Left ventricle myocardium inferior (tissue), 1 donor: ENCODE data around the gene RASA3. TPM values are rescaled to one million over a fixed set of nuclear protein-coding genes. Genes with fewer than 3 reads are reported as not detected.

ENCODE experiments used
- DNase-seq: peaks from one replicate; pipeline ENCODE4 v3.0.0-alpha.2; 2020
- H3K27ac ChIP-seq: fragments of 200-600 bp; replicated peaks from 2 replicates; pipeline ENCODE4 v1.8.0; 2021
- H3K27me3 ChIP-seq: fragments of 200-600 bp; 2 replicates; pipeline ENCODE4 v1.8.0; 2021; ENCODE audit warnings: low read depth
- H3K36me3 ChIP-seq: fragments of 200-600 bp; 2 replicates; pipeline ENCODE4 v1.8.0; 2021
- H3K4me1 ChIP-seq: fragments of 200-600 bp; 2 replicates; pipeline ENCODE4 v1.8.0; 2021
- H3K4me3 ChIP-seq: fragments of 200-600 bp; 2 replicates; pipeline ENCODE4 v1.8.0; 2021; ENCODE audit warnings: mild to moderate bottlenecking, moderate library complexity
- H3K9me3 ChIP-seq: fragments of 200-600 bp; replicated peaks from 2 replicates; pipeline ENCODE4 v1.8.0; 2021
- intact Hi-C: fragments of 100-400 bp; cut with micrococcal nuclease; formaldehyde crosslinking; loops from one replicate; pipeline ENCODE4 v1.11.0; 2022
- total RNA-seq: library from RNA; stranded (reverse); fragmentation: NEBNext Ultra II Directional; extraction: Animal tissue kit (Norgen Biotek cat#: 25700); gene quantifications from one replicate; pipeline ENCODE4 v1.2.1, GENCODE V29; 2021
- TF ChIP-seq, protein P1 (sequence below): fragments of 200-600 bp; IDR thresholded peaks from 2 replicates; pipeline ENCODE4 v1.8.0; 2021; ENCODE audit warnings: antibody characterized with exemption, mild to moderate bottlenecking, borderline replicate concordance
- donor health status: DM: no; HTN: yes; CAD: no; lungs with severe emphysema.

The RASA3 gene
- total RNA-seq, 1 donor from 2014 or later: 9.5 TPM

DNA sequence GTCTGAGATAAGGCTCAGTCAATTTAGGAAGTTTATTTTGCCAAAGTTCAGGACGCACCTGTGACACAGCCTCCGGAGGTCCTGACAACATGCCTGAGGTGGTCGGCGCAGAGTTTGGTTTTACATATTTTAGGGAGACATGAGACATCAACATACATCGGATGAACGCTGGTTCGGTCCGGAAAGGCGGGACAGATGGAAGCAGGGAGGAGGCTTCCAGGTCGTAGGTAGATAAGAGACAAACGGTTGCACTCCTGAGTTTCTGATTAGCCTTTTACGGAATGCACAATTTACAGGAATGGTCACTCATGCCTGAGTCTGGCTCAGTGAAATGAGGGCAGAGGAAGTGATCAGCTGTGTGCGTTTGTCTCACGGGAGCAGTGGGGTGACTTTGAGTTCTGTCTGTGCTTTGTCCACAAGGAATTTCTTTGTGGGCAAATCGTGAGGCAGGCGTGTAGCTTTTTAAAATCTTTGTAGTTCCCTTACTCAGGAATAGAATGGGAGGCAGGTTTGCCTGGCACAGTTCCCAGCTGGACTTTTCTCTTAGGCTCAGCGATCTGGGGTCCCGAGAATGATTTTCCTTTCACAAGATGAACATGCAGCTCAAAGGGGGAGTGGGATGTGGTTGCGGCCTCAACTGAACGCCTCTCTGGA lies 194.8 kb downstream of the RASA3 start:
- no peaks in the 10 kb centered on the region for H3K36me3 ChIP-seq
- H3K9me3 ChIP-seq: no peaks in the 10 kb centered on the region
- H3K27me3 ChIP-seq: peaks cover 32% of the 10 kb centered on the region
- H3K4me1 ChIP-seq: peaks cover 31% of the 10 kb centered on the region
- DNase-seq: no peak
- TF ChIP-seq, protein P1, sequence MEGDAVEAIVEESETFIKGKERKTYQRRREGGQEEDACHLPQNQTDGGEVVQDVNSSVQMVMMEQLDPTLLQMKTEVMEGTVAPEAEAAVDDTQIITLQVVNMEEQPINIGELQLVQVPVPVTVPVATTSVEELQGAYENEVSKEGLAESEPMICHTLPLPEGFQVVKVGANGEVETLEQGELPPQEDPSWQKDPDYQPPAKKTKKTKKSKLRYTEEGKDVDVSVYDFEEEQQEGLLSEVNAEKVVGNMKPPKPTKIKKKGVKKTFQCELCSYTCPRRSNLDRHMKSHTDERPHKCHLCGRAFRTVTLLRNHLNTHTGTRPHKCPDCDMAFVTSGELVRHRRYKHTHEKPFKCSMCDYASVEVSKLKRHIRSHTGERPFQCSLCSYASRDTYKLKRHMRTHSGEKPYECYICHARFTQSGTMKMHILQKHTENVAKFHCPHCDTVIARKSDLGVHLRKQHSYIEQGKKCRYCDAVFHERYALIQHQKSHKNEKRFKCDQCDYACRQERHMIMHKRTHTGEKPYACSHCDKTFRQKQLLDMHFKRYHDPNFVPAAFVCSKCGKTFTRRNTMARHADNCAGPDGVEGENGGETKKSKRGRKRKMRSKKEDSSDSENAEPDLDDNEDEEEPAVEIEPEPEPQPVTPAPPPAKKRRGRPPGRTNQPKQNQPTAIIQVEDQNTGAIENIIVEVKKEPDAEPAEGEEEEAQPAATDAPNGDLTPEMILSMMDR: no peak
- no peak overlapping the region for H3K4me3 ChIP-seq
- intact Hi-C loops: no loop called here
- H3K27ac ChIP-seq: no peak overlapping the region

DNA sequence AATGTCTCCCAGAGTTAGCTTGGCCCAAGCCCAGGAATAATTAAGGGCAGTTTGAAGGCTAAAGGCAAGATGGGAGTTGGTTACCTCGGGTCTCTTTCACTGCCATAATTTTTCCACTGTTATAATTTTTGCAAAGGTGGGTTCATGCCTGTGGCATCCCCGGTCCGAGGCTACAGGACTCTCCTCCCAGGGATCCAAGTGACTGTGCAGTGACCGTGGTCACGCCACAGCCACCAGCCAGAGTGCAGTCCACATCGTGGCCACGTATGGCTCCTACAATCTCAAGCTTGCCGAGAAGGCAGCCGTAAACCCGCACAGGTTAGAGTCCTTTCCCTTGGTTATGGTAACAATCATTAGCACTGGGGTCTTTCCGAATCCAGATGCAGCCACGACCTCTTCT lies 195.3 kb downstream of the RASA3 start:
- Histone ChIP-seq H3K27ac (no peak overlapping the region), H3K4me3 (no peak overlapping the region), H3K9me3 (no peaks in the 10 kb centered on the region), H3K36me3 (no peaks in the 10 kb centered on the region), H3K4me1 (peaks cover 31% of the 10 kb centered on the region), H3K27me3 (peaks cover 32% of the 10 kb centered on the region)
- DNase-seq: no peak
- TF ChIP-seq, protein P1: no peak
- intact Hi-C loops: no loop called here

DNA sequence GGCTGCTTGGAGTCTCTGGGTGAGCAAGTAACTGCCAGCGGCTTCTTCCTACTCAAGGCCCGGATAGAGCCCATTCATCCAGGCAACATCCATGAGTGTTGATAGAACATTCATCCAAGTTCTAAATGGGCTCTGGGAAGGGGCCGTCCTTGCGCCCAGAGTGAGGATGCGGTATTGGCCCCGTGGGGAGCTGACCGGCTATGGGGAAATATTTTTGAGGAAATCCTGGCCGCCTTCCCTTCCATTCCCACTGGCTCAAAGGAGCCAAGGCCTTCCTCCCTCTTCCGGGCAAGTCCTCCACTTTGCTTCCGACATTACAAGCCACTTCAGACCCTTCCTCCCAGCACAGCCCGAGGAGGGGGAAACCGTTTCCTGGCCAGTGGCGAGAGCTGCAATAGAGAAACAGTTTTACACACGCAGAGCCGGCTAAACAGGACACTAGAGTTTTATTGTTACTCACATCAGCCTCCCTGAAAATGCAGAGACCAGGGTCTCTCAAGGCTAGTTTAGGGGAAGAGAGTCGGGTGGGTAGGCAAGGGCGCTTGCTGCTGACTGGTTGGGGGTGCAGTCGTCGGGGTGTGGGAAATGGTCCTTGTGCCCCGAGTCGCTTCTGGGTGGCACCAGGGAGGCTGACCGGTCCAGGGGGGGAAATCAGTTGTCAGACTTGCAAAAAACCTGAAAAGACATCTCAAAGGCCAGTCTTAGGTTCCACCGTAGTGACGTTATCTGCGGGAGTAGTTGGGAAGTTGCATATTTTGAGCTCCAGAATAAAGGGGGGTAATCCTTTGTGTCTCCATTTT lies 196.1 kb downstream of the RASA3 start:
- TF ChIP-seq, protein P1: no peak
- Histone ChIP-seq H3K9me3 (no peaks in the 10 kb centered on the region), H3K4me1 (peaks cover 31% of the 10 kb centered on the region), H3K36me3 (no peaks in the 10 kb centered on the region), H3K27me3 (peaks cover 32% of the 10 kb centered on the region), H3K27ac (no peak overlapping the region), H3K4me3 (no peak overlapping the region)
- no peak for DNase-seq
- intact Hi-C loops: no loop called here

DNA sequence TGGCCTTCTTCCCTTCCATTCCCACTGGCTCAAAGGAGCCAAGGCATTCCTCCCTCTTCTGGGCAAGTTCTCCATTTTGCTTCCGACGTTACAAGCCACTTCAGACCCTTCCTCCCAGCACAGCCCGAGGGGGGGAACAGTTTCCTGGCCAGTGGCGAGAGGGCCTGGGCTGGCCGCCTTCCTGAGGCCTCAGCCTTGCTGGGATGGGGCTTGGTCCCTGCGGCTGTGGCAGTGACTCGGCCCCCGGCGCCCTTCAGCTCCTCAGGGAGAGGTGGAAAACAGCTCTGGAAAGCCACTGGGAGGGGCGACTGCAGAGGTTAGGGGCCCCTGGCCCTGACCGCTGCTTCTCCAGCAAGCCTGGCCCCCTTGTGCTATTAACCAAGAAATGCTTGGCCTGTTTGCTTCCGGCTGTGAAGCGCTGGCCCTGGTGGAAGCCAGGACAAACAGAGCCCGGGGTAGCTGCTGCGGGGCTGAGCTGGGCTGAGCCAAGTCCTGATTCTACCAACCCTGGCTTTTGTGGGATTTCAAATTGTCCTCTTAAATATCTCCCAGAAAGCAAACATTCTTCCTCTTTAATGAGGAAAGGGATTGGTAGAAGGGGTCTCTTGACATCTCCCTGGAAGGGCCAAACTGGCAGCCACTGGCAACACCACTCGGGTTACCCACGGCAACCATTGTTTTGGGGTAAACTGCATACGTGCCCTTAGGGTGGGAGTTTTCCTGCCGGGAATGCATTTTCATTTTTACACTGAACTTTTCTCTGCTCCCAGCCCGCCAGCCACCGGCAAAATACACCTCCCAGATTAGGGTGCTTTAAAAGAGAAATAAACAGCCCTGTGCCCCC lies 197.2 kb downstream of the RASA3 start:
- DNase-seq: no peak
- Histone ChIP-seq H3K27ac (peak overlapping the region; percentile 42), H3K27me3 (peaks cover 32% of the 10 kb centered on the region), H3K4me1 (peaks cover 33% of the 10 kb centered on the region), H3K4me3 (no peak overlapping the region), H3K9me3 (no peaks in the 10 kb centered on the region), H3K36me3 (no peaks in the 10 kb centered on the region)
- intact Hi-C loops: no loop called here
- TF ChIP-seq, protein P1: no peak

DNA sequence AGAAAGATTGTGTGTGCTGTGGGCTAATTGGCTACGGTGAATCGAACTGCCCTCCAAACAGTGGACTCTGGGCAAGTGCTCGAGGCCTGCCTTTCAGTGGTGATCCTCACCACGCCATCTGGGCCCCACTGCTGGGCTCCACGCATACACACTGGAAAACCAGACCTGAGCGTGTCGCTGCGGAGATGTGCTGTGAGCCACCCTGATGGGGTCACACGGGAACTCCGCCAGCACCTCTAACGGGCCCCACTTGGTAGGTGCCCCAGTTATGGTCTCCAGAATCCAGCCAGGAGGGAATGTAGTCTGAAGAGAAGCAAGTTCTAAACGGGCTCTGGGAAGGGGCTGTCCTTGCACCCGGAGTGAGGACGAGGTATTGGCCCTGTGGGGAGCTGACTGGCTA lies 197.8 kb downstream of the RASA3 start:
- Histone ChIP-seq H3K4me1 (peaks cover 39% of the 10 kb centered on the region), H3K9me3 (no peaks in the 10 kb centered on the region), H3K27ac (no peak overlapping the region), H3K4me3 (no peak overlapping the region), H3K36me3 (no peaks in the 10 kb centered on the region), H3K27me3 (peaks cover 25% of the 10 kb centered on the region)
- no peak for DNase-seq
- TF ChIP-seq, protein P1: no peak
- intact Hi-C loops: no loop called here
